A549 treated with dexamethasone at 1 μM for 4 hours (cell line): ENCODE results near the gene NHERF2. TPM values are rescaled to one million over a fixed set of nuclear protein-coding genes. Genes with fewer than 3 reads are reported as not detected.

Experiments used
- total RNA-seq: library from RNA; stranded (reverse); fragments of 200-300 nt; extraction: Qiagen RNA extraction; gene quantifications from 5 replicates; pipeline ENCODE4 v1.2.3, GENCODE V29; 2022

Gene NHERF2
- 45.5 to 66.1 TPM (median 65.3 TPM) in 5 replicates for total RNA-seq

GRCh38 chr16:2026461-2027023, at the start of gene NHERF2:
Gene NHERF2 (plus strand): TSS chr16:2026902. CDS start chr16:2027006, 104 bp downstream.

GRCh38 chr16:1981398-1981836, 45.3 kb upstream of the NHERF2 start, which contains the start of gene NOXO1:
Gene NOXO1 (minus strand): TSS chr16:1981469. CDS start chr16:1981179, 290 bp downstream.

GRCh38 chr16:1983544-1984346, 43.0 kb upstream of the NHERF2 start, which contains the start of gene GFER:
Gene GFER (plus strand): TSS chr16:1984193. CDS start chr16:1984219, 26 bp downstream.

GRCh38 chr16:1989209-1990100, 37.2 kb upstream of the NHERF2 start, which contains the start of gene SYNGR3:
Gene SYNGR3 (plus strand): TSS chr16:1989970. CDS start chr16:1990103, 133 bp downstream.

GRCh38 chr16:2009791-2010510, 16.8 kb upstream of the NHERF2 start, which contains the start of gene ZNF598:
Gene ZNF598 (minus strand): TSS chr16:2009821.

GRCh38 chr16:2019518-2019920, 7.2 kb upstream of the NHERF2 start, which contains the start of gene NPW:
Gene NPW (plus strand): TSS chr16:2019785.

GRCh38 chr16:2047330-2048115, 20.8 kb downstream of the NHERF2 start, which contains the start of the genes NTHL1 and TSC2:
Gene NTHL1 (minus strand): TSS chr16:2047834. CDS start chr16:2047823, 11 bp downstream.
Gene TSC2 (plus strand): TSS chr16:2047985. CDS start chr16:2048616, 631 bp downstream.

Other genes with a start within 250 kb of the NHERF2 start
- gene SPSB3, start 244.3 kb upstream of the NHERF2 start, total RNA-seq = 14.4 to 25.2 TPM (median 23.1 TPM) in 5 replicates
- 52.6 to 79.7 TPM (median 76.6 TPM) in 5 replicates for gene NUBP2, start 243.9 kb upstream of the NHERF2 start, total RNA-seq
- 0.05 to 0.13 TPM (median 0.05 TPM) in 3 of 5 replicates, not detected in the others for gene IGFALS, start 233.2 kb upstream of the NHERF2 start, total RNA-seq
- gene HAGH, start 200.1 kb upstream of the NHERF2 start, total RNA-seq = 50.3 to 70.7 TPM (median 65.9 TPM) in 5 replicates
- gene FAHD1, start 199.7 kb upstream of the NHERF2 start, total RNA-seq = 41.2 to 49.0 TPM (median 44.9 TPM) in 5 replicates
- gene MEIOB, start 154.7 kb upstream of the NHERF2 start, total RNA-seq = 1.0 to 1.7 TPM (median 1.3 TPM) in 5 replicates
- gene HS3ST6, start 108.5 kb upstream of the NHERF2 start, total RNA-seq = 1.2 to 1.9 TPM (median 1.6 TPM) in 5 replicates
- 32.7 to 40.4 TPM (median 38.3 TPM) in 5 replicates for gene MSRB1, start 83.7 kb upstream of the NHERF2 start, total RNA-seq
- 0.08 to 0.14 TPM in 2 of 5 replicates, not detected in the others for gene RPL3L, start 72.2 kb upstream of the NHERF2 start, total RNA-seq
- gene NDUFB10, start 67.4 kb upstream of the NHERF2 start, total RNA-seq = 258 to 328 TPM (median 268 TPM) in 5 replicates
- 3,451 to 5,688 TPM (median 5,221 TPM) in 5 replicates for gene RPS2, start 62.1 kb upstream of the NHERF2 start, total RNA-seq
- gene RNF151, start 60.0 kb upstream of the NHERF2 start, total RNA-seq = not detected in 5 replicates
- gene TBL3, start 54.8 kb upstream of the NHERF2 start, total RNA-seq = 30.0 to 38.7 TPM (median 34.9 TPM) in 5 replicates
- 0.12 to 0.18 TPM (median 0.17 TPM) in 5 replicates for gene NOXO1, start 45.4 kb upstream of the NHERF2 start, total RNA-seq
- gene GFER, start 42.7 kb upstream of the NHERF2 start, total RNA-seq = 26.9 to 43.1 TPM (median 39.8 TPM) in 5 replicates
- 5.7 to 7.4 TPM (median 6.8 TPM) in 5 replicates for gene SYNGR3, start 36.9 kb upstream of the NHERF2 start, total RNA-seq
- gene ZNF598, start 17.1 kb upstream of the NHERF2 start, total RNA-seq = 35.1 to 67.2 TPM (median 61.5 TPM) in 5 replicates
- gene NPW, start 7.1 kb upstream of the NHERF2 start, total RNA-seq = 0.79 to 1.2 TPM (median 1.0 TPM) in 5 replicates
- 36.7 to 40.8 TPM (median 39.4 TPM) in 5 replicates for gene NTHL1, start 20.9 kb downstream of the NHERF2 start, total RNA-seq
- gene TSC2, start 21.1 kb downstream of the NHERF2 start, total RNA-seq = 18.8 to 50.4 TPM (median 40.2 TPM) in 5 replicates
- 24.4 to 50.2 TPM (median 45.8 TPM) in 5 replicates for gene PKD1, start 109.0 kb downstream of the NHERF2 start, total RNA-seq
- gene RAB26, start 121.7 kb downstream of the NHERF2 start, total RNA-seq = 1.5 to 4.0 TPM (median 3.2 TPM) in 5 replicates
- 34.4 to 68.4 TPM (median 62.9 TPM) in 5 replicates for gene TRAF7, start 128.9 kb downstream of the NHERF2 start, total RNA-seq
- gene CASKIN1, start 169.7 kb downstream of the NHERF2 start, total RNA-seq = 0.21 to 0.58 TPM (median 0.39 TPM) in 5 replicates
- gene MLST8, start 178.6 kb downstream of the NHERF2 start, total RNA-seq = 35.5 to 57.2 TPM (median 52.5 TPM) in 5 replicates
- gene BRICD5, start 184.0 kb downstream of the NHERF2 start, total RNA-seq = 3.0 to 4.5 TPM (median 3.8 TPM) in 5 replicates
- 16.1 to 28.0 TPM (median 27.5 TPM) in 5 replicates for gene PGP, start 187.9 kb downstream of the NHERF2 start, total RNA-seq
- 14.1 to 26.2 TPM (median 24.4 TPM) in 5 replicates for gene E4F1, start 196.7 kb downstream of the NHERF2 start, total RNA-seq
- gene DNASE1L2, start 209.5 kb downstream of the NHERF2 start, total RNA-seq = 0.54 to 1.3 TPM (median 1.1 TPM) in 5 replicates
- gene ECI1, start 224.7 kb downstream of the NHERF2 start, total RNA-seq = 47.2 to 75.5 TPM (median 70.7 TPM) in 5 replicates
- gene RNPS1, start 241.2 kb downstream of the NHERF2 start, total RNA-seq = 258 to 289 TPM (median 262 TPM) in 5 replicates